Thymus (tissue), 11 donors: Measurements from ENCODE around the gene TNRC18. TPM values are rescaled to one million over a fixed set of nuclear protein-coding genes. Genes with fewer than 3 reads are reported as not detected.

Experiments
- DNase-seq, 9 donors: peaks; one replicate each; pipeline ENCODE4 v3.0.0-alpha.2; 2013; ENCODE audit warnings: low spot score in 9 of 9, low read depth in 6 of 9, missing footprints in 1 of 9
- H3K27ac ChIP-seq, 2 donors: one replicate each; pipeline ENCODE4 v1.5.1; 2013; ENCODE audit warnings: control low read depth in 1 of 2, low read depth in 1 of 2, low read length in 1 of 2, mild to moderate bottlenecking in 1 of 2, moderate library complexity in 1 of 2
- H3K27me3 ChIP-seq, 2 donors: one replicate each; pipeline ENCODE4 v1.5.1; 2013; ENCODE audit warnings: low read length in 1 of 2; ENCODE audit not compliant: control insufficient read depth in 2 of 2, insufficient read depth in 1 of 2
- H3K36me3 ChIP-seq, 2 donors: one replicate each; pipeline ENCODE4 v1.5.1; 2013; ENCODE audit warnings: low read length in 1 of 2, mild to moderate bottlenecking in 1 of 2, moderate library complexity in 1 of 2; ENCODE audit not compliant: control insufficient read depth in 2 of 2, insufficient read depth in 2 of 2
- H3K4me1 ChIP-seq, 2 donors: one replicate each; pipeline ENCODE4 v1.5.1; 2013; ENCODE audit warnings: low read length in 2 of 2; ENCODE audit not compliant: control insufficient read depth in 2 of 2, insufficient read depth in 2 of 2
- H3K4me3 ChIP-seq, 2 donors: one replicate each; pipeline ENCODE4 v1.5.1; 2013; ENCODE audit warnings: low read length in 2 of 2, control low read depth in 1 of 2, mild to moderate bottlenecking in 1 of 2
- H3K9me3 ChIP-seq, 2 donors: one replicate each; pipeline ENCODE4 v1.5.1; 2013; ENCODE audit warnings: low read length in 1 of 2, mild to moderate bottlenecking in 1 of 2; ENCODE audit not compliant: control insufficient read depth in 2 of 2, insufficient read depth in 1 of 2
- WGBS: extraction: QIAGEN DNeasy Blood & Tissue Kit; methylation state at CpG from one replicate; pipeline ENCODE4 v1.1.7; 2013; 5-methylcytosine and 5-hydroxymethylcytosine counted together
- polyA plus RNA-seq: library from polyadenylated mRNA; stranded (reverse); fragments of 200-250 nt; gene quantifications from one replicate; pipeline ENCODE4 v1.2.3, GENCODE V29; 2013
- total RNA-seq: library from RNA; stranded (reverse); fragments of 120-200 nt; gene quantifications from one replicate; pipeline ENCODE4 v1.2.4, GENCODE V29; 2013
- donor health status: healthy.

The TNRC18 gene
- total and polyA plus RNA-seq, 2 donors: 8.5 to 26.2 TPM

DNA sequence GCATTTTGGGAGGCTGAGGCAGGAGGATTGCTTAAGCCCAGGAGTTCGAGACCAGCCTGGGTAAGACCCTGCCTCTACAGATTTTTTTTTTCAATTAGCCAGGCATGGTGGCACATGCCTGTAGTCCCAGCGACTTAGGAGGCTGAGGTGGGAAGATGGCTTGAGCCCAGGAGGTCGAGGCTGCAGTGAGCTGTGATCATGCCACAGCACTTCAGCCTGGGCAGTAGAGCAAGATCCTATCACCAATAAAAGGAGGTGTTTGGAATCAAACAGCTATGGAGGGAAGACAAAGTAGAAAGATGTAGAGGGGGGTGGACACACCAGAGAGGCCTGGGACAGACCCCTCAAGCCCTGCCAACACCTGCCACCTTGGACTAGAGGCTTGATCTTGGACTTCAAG, 9.1 kb upstream of the TNRC18 start:
- peaks cover 3 to 29% of the 10 kb centered on the region in 2 donors for H3K9me3 ChIP-seq
- H3K27me3 ChIP-seq: peaks cover 25 to 50% of the 10 kb centered on the region in 2 donors
- H3K4me3 ChIP-seq: no peak overlapping the region
- H3K27ac ChIP-seq: no peak overlapping the region
- H3K36me3 ChIP-seq: no peaks in the 10 kb centered on the region
- DNase-seq: no peak
- 97% methylated on average over 3 of the region's 3 CpGs for WGBS
- H3K4me1 ChIP-seq: peaks cover 17 to 30% of the 10 kb centered on the region in 2 donors

DNA sequence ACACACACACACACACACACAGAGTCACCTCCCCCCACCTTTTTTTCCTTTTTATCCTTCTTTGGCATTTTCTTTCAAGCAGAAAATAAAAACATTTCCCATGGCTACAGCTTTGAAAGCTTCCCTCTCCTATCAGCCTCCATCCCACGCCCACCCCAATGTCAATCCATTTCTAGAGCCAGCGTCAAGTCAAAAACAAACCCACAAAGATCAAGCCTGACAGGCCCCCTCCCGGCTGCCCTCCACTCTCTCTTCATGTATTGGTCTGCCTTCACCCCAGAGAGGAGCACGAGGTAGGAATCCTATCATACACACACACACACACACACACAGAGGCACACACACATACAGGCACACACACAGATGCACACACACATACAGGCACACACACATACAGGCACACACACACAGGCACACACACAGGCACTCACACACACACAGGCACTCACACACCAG, 8.0 kb upstream of the TNRC18 start:
- H3K36me3 ChIP-seq: no peaks in the 10 kb centered on the region
- no peak overlapping the region for H3K4me3 ChIP-seq
- peaks cover 3 to 18% of the 10 kb centered on the region in 2 donors for H3K9me3 ChIP-seq
- H3K27me3 ChIP-seq: peaks cover 36 to 61% of the 10 kb centered on the region in 2 donors
- DNase-seq: no peak
- H3K27ac ChIP-seq: no peak overlapping the region
- WGBS: 48% methylated on average over 4 of the region's 4 CpGs
- H3K4me1 ChIP-seq: peaks cover 23 to 40% of the 10 kb centered on the region in 2 donors

DNA sequence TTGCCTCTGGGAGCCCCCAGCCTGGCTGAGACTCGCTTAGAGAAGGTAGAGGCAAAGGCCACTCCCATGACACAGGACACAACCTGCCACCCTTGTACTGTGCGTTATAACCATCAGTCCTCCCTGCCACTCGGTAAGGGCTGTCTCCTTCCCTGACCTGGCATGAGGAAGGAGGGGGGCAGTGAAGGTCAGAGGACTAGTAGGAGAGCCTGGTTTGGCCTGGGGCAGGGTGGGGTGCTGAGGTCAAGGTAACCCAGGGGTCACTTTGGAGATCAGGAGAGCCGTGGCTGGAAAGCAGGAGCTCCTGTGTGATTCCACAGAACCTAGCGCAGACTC, 6.9 kb upstream of the TNRC18 start:
- H3K9me3 ChIP-seq: peaks cover 3 to 17% of the 10 kb centered on the region in 2 donors
- peak overlapping the region; percentile 38 to 69 for H3K27ac ChIP-seq
- peaks cover 27 to 46% of the 10 kb centered on the region in 2 donors for H3K4me1 ChIP-seq
- H3K36me3 ChIP-seq: no peaks in the 10 kb centered on the region
- 91% methylated on average over 5 of the region's 5 CpGs for WGBS
- H3K4me3 ChIP-seq: no peak overlapping the region
- DNase-seq: no peak
- H3K27me3 ChIP-seq: peaks cover 46 to 71% of the 10 kb centered on the region in 2 donors

DNA sequence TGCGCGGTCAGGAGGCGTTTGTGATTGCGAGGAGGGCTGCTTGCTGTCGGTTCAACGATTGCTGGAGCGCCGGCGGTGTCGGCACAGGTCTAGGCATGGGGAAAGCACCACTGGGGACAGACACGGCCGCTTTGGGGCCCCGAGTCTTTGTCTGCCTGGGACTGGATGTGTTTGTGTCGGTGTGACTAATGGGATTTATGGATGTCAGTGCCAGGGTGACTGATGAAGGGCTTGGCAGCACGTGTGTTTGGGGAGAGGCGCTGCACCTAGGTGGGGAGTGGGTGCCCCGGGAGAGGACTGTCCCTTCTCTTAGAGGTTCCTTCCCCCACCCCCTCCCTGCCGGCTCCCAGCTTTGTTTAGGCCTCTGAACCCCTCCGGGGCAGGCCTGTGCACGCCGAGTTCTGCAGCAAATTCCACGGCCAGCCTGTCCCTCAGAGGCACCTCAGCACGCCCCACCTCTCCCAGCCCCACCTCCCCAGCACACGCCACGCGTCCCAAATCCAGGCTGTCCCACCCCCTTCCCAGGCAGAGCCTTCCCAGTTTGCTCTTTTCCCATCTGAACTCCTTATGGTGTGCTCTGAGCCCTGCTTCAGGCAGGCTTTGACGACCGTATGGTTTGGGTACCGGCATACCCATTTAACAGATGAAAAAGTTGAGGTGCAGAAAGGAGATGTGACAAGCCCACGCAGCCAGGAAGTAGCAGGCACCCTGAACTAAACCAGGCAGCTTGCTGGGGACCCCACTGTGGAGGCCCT, 6.4 kb upstream of the TNRC18 start:
- Histone ChIP-seq H3K9me3 (peaks cover 3 to 17% of the 10 kb centered on the region in 2 donors), H3K4me3 (peak overlapping the region; percentile 8 to 54), H3K36me3 (no peaks in the 10 kb centered on the region), H3K27ac (peak overlapping the region; percentile 38 to 89), H3K4me1 (peaks cover 27 to 51% of the 10 kb centered on the region in 2 donors), H3K27me3 (peaks cover 50 to 77% of the 10 kb centered on the region in 2 donors)
- DNase-seq: peak in 1 of 9 donors; percentile 30
- WGBS: 22% methylated on average over 30 of the region's 30 CpGs

DNA sequence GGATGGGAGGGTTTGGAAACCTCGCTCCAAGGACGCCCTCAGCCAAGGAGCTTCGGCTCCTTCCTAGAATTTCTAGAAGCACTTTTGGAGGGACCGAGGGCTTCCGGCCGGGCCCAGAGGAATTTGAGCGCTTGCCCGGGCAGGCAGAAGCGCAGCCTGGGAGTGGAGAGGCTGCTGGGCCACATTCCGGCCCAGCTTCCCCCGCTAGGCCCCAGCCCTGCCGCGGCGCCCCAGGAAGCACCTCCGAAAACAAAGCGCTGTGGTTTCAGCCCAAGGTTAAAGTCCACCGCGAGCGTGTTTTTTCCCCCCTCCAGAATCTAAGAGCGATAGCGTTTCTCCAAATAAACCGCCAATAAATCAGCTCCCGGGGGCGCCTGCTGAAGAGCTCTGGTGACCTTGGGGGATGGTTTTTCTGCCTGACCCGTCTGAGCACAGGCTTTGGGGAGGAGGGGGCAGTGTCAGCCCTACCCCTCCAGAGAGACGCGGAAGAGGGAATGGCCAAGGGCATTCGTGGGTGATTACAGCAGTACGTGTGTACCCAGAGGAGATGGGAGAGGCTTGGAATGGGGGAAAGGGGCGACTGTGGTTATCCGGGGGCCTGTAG, 5.7 kb upstream of the TNRC18 start:
- Histone ChIP-seq H3K36me3 (no peaks in the 10 kb centered on the region), H3K9me3 (peaks cover 3 to 18% of the 10 kb centered on the region in 2 donors), H3K27me3 (peaks cover 57 to 84% of the 10 kb centered on the region in 2 donors), H3K27ac (peak overlapping the region; percentile 3 to 89), H3K4me1 (peaks cover 33 to 58% of the 10 kb centered on the region in 2 donors), H3K4me3 (peak overlapping the region; percentile 54 to 71)
- 3% methylated on average over 31 of the region's 31 CpGs for WGBS
- DNase-seq: peak in 1 of 9 donors; percentile 29

DNA sequence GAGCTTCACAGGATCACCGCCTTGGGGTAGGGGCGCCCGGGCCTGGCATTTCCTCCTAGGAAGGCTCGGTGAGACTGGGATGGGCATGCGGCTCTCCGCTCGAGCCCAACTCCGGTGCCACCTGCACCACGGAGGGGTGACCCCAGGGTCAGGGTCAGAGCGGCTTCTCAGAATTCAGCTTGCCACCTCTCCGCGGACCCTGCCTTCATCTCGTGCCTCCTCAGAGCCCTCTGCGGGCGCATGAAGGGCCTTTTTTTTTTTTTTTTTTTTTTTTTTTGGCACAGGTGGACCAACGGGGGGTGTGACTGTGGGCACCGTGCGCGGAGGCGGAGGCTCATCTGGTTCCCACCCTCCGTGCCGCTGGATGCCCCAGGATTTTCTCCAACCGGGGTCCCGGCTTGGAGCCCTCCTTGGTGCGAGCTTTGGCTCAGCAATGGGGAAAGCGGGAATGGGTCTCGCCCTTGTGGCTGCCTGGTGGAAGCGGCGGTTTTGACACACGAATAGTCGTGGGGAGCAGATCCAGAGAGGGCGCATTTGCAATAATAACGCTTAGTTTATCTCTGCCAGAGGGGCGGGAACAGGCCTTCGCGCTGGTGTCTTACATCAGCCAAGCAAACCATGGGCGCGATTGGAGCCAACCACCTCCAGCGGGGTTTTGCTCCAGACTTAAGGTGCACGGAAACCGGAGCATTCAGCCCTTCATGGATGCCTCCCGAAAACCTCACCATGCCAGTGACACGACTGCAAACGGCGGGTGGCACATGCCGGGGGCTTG, 5.0 kb upstream of the TNRC18 start:
- DNase-seq: peak in 2 of 9 donors; percentile 26 to 59
- peaks cover 64 to 88% of the 10 kb centered on the region in 2 donors for H3K27me3 ChIP-seq
- H3K27ac ChIP-seq: peak overlapping the region; percentile 74 to 89
- 1% methylated on average over 46 of the region's 46 CpGs for WGBS
- peaks cover 34 to 59% of the 10 kb centered on the region in 2 donors for H3K4me1 ChIP-seq
- peak overlapping the region; percentile 54 to 71 for H3K4me3 ChIP-seq
- H3K36me3 ChIP-seq: no peaks in the 10 kb centered on the region
- H3K9me3 ChIP-seq: peaks cover 3 to 21% of the 10 kb centered on the region in 2 donors

DNA sequence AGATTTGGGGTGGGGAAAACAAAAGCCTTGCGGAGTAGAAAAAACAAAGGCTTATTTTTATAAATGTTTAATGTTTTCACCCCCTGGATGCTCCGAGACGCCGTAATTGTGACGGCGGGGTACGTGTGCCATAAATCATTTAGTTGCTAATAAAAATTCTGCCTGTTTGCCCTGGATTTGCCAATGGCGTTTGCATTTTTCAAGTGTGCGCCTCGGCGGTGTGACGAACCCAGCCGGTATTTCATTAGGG, 2.5 kb upstream of the TNRC18 start:
- peak in 1 of 9 donors; percentile 48 for DNase-seq
- Histone ChIP-seq H3K27ac (peak overlapping the region; percentile 89), H3K9me3 (peaks cover 0 to 16% of the 10 kb centered on the region in 2 donors), H3K4me3 (peak overlapping the region; percentile 54 to 71), H3K27me3 (peaks cover 82 to 99% of the 10 kb centered on the region in 2 donors), H3K36me3 (no peaks in the 10 kb centered on the region), H3K4me1 (peaks cover 46 to 78% of the 10 kb centered on the region in 2 donors)
- WGBS: under 1% methylated on average over 13 of the region's 13 CpGs

DNA sequence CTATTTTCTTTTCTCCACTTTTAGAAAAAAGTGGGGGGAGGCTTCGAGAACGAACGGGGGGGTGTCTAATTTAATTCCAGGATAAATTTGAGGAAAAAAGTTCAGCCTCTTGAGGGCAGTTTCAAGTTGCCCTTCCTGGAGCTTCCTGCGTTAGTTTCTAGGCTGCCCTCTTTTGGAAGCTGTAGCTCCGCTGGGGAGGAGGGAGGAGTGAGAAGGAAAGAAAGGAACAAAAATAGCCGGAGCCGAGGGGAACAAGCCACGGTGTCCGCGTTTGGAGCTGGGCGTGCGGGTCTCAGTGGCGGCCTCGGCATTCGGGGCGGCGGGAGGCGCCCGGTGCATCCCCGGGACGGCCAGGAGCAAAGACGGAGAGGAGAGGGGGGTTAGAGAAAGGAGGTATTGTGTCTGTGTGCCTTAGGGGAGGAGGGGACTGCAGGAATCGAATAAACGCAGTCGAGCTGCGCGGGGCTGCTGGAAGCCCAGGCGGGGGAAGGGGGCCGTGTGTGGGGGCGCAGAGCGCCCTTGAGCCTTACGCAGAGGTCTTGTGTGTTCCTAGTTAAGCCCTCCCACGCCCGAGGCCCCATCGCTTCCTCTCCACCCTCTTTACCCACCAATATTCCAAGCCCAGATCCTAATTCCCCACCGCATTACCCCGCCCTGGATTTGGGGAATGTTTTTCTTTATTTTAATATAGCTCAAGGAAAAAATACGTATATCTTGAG, 2.0 kb upstream of the TNRC18 start:
- DNase-seq: peak in 2 of 9 donors; percentile 18 to 57
- H3K36me3 ChIP-seq: no peaks in the 10 kb centered on the region
- under 1% methylated on average over 38 of the region's 38 CpGs for WGBS
- peaks cover 86 to 99% of the 10 kb centered on the region in 2 donors for H3K27me3 ChIP-seq
- peak overlapping the region; percentile 85 to 89 for H3K27ac ChIP-seq
- H3K9me3 ChIP-seq: peaks cover 0 to 17% of the 10 kb centered on the region in 2 donors
- peak overlapping the region; percentile 54 to 71 for H3K4me3 ChIP-seq
- H3K4me1 ChIP-seq: peaks cover 51 to 79% of the 10 kb centered on the region in 2 donors
